Measurements from ENCODE around the gene SLC25A12.

The SLC25A12 gene

GRCh38 chr2:171745141-171745540, 148.9 kb downstream of the SLC25A12 start:
- Histone ChIP-seq H3K4me2 (ENCODE audit: low read depth, low read length) (no peak overlapping the region), H3F3A (ENCODE audit: insufficient read depth, low read length) (no peaks in the 10 kb centered on the region), H3K27ac (ENCODE audit: low read length) (no peak overlapping the region), H3K9me2 (replicated peaks; ENCODE audit: insufficient read depth, low read length) (no peaks in the 10 kb centered on the region), H2AFZ (ENCODE audit: low read length) (no peak overlapping the region), H3K9me3 (replicated peaks; ENCODE audit: insufficient read depth, low read length) (no peaks in the 10 kb centered on the region), H3K27me3 (replicated peaks; ENCODE audit: insufficient read depth, low read length) (no peaks in the 10 kb centered on the region), H3K9ac (ENCODE audit: low read length) (no peak overlapping the region), H3K4me3 (ENCODE audit: low read length) (no peak overlapping the region), H3K36me3 (replicated peaks; ENCODE audit: insufficient read depth, low read length) (no peaks in the 10 kb centered on the region), H3K79me2 (ENCODE audit: low read length) (no peaks in the 10 kb centered on the region), H4K20me1 (ENCODE audit: insufficient read depth, low read length) (no peaks in the 10 kb centered on the region), H3K4me1 (ENCODE audit: low read length) (peaks cover 7% of the 10 kb centered on the region)
- no peak for DNase-seq
- TF ChIP-seq EZH2phosphoT487 (IDR thresholded peaks at IDR 0.05; ENCODE audit: low read length) (no peak), CTCF (IDR thresholded peaks at IDR 0.05; ENCODE audit: low read length) (no peak), EZH2 (optimal IDR thresholded peaks at IDR 0.05; ENCODE audit: low read depth, low read length) (no peak)

- DNase-seq = no peak
- Histone ChIP-seq H3K9ac (ENCODE audit: low read length) (no peak overlapping the region), H3K4me1 (ENCODE audit: low read length) (peaks cover 7% of the 10 kb centered on the region), H3K4me3 (ENCODE audit: low read length) (no peak overlapping the region), H2AFZ (ENCODE audit: low read length) (no peak overlapping the region), H3K4me2 (ENCODE audit: low read depth, low read length) (no peak overlapping the region), H3F3A (ENCODE audit: insufficient read depth, low read length) (no peaks in the 10 kb centered on the region), H3K27me3 (replicated peaks; ENCODE audit: insufficient read depth, low read length) (no peaks in the 10 kb centered on the region), H3K36me3 (replicated peaks; ENCODE audit: insufficient read depth, low read length) (no peaks in the 10 kb centered on the region), H4K20me1 (ENCODE audit: insufficient read depth, low read length) (no peaks in the 10 kb centered on the region), H3K9me3 (replicated peaks; ENCODE audit: insufficient read depth, low read length) (no peaks in the 10 kb centered on the region), H3K27ac (ENCODE audit: low read length) (no peak overlapping the region), H3K9me2 (replicated peaks; ENCODE audit: insufficient read depth, low read length) (no peaks in the 10 kb centered on the region), H3K79me2 (ENCODE audit: low read length) (no peaks in the 10 kb centered on the region)
- TF ChIP-seq CTCF (IDR thresholded peaks at IDR 0.05; ENCODE audit: low read length) = no peak
- TF ChIP-seq EZH2 (optimal IDR thresholded peaks at IDR 0.05; ENCODE audit: low read depth, low read length) = no peak
- no peak for TF ChIP-seq EZH2phosphoT487 (IDR thresholded peaks at IDR 0.05; ENCODE audit: low read length)
These were observed 151.3 kb downstream of the SLC25A12 start for GRCh38 chr2:171742760-171743159.

- no peaks in the 10 kb centered on the region for H3K79me2 ChIP-seq (ENCODE audit: low read length)
- no peaks in the 10 kb centered on the region for H3K36me3 ChIP-seq (replicated peaks; ENCODE audit: insufficient read depth, low read length)
- H4K20me1 ChIP-seq (ENCODE audit: insufficient read depth, low read length) = no peaks in the 10 kb centered on the region
- H3K9me3 ChIP-seq (replicated peaks; ENCODE audit: insufficient read depth, low read length) = no peaks in the 10 kb centered on the region
- peak; percentile 35 for DNase-seq
- H2AFZ ChIP-seq (ENCODE audit: low read length) = no peak overlapping the region
- no peaks in the 10 kb centered on the region for H3F3A ChIP-seq (ENCODE audit: insufficient read depth, low read length)
- no peak overlapping the region for H3K4me2 ChIP-seq (ENCODE audit: low read depth, low read length)
- no peak overlapping the region for H3K4me3 ChIP-seq (ENCODE audit: low read length)
- no peak overlapping the region for H3K27ac ChIP-seq (ENCODE audit: low read length)
- no peaks in the 10 kb centered on the region for H3K9me2 ChIP-seq (replicated peaks; ENCODE audit: insufficient read depth, low read length)
- H3K4me1 ChIP-seq (ENCODE audit: low read length) = peaks cover 7% of the 10 kb centered on the region
- no peaks in the 10 kb centered on the region for H3K27me3 ChIP-seq (replicated peaks; ENCODE audit: insufficient read depth, low read length)
- TF ChIP-seq CTCF (IDR thresholded peaks at IDR 0.05; ENCODE audit: low read length) (no peak), EZH2 (optimal IDR thresholded peaks at IDR 0.05; ENCODE audit: low read depth, low read length) (no peak), EZH2phosphoT487 (IDR thresholded peaks at IDR 0.05; ENCODE audit: low read length) (no peak)
- no peak overlapping the region for H3K9ac ChIP-seq (ENCODE audit: low read length)
These were observed 152.9 kb downstream of the SLC25A12 start for GRCh38 chr2:171741189-171741588.
